Stimulated activated CD8-positive, alpha-beta memory T cell treated with anti-CD3 and anti-CD28 coated beads, Interleukin-15, amount 100 ng/mL, for 4 hours (primary cell): Measurements from ENCODE around the gene LHX5.

ENCODE experiments used
- DNase-seq, 2 donors: peaks; one replicate each; pipeline ENCODE4 v3.0.0-alpha.2; 2020; ENCODE audit warnings: low read depth in 2 of 2

The LHX5 gene

DNA sequence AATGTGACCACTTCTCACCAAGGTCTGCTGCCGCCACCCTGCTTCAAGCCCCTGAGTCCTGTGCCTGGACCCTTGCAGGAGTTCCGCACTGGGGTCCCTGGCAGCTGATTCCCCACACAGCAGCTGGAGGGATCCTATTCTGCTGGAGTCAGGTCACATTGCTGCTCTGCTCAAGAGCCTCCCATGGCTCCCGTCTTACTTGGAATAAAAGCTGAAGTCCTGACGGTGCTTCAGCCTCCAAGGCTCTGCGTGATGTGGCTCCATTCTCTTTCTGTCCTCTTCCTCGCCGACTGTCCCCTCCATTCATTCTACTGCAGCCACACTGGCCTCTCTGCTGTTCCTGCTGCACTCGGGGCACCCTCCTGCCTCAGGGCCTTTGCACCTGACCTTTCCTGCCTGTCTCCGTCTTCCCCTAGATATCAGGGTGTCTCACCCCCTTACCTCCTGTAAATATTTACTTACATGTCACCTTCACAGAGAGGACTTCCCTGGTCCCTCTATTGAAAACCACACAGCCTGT, 57.1 kb downstream of the LHX5 start:
- DNase-seq = no peak

GRCh38 chr12:113413488-113413939, 58.2 kb downstream of the LHX5 start:
- no peak for DNase-seq
